ENCODE data around the gene TCF3. TPM values are rescaled to one million over a fixed set of nuclear protein-coding genes. Genes with fewer than 3 reads are reported as not detected.

TCF3 gene
- total and polyA plus RNA-seq, 5 donors, result 15.3 to 23.6 (median 22.2) TPM

DNA sequence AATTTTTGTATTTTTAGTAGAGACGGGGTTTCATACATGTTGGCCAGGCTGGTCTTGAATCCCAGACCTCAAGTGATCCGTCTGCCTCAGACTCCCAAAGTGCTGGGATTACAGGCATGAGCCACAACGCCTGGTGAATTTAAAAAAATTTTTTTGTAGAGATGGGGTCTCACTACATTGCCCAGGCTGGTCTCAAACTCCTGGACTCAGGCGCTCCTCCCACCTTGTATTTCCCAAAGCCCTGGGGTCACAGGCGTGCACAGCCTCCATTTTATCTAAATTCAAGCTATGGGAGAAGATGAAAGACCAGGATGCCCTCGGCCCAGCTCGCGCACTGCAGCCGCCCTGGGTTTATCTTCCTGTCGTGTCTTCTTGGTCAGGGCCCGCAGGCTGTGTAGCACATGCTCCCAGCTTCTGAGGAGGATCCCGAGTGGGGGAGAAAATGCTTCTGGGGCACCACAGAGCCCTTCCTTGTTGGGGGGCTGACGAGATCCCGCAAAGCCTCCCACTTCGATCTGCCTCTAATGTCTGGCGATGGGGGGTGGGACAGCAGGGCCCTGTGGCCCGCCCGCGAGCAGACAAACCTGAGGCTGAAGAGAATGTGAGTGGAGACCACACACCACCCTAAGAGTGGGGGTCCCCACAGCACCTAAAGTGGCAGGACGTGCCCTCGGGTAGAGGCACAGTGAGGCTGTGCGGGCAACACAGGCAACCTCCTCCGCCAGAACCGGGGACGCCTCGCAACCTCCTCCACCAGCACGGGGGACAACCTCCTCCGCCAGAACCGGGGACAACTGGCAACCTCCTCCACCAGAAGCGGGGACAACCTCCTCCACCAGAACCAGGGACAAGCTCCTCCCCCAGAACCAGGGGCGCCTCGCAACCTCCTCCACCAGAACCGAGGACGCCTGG is 15.8 kb downstream of the TCF3 start:
- 96% methylated on average over 34 of the region's 34 CpGs for WGBS

DNA sequence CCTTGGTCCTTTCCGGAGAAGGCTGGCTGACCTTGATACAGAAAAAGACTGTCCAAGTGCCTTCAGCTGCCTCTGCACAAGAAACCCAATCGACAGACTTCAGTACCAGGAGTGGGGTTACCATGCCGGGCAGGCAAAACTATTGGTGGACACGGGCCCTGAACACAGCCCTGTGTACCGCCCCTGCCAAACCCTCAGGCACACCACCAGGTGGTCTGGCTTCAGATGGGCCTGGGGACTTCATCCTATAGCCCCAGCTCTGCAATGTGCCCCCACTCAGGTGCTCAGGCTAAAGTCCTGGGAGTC is 17.5 kb downstream of the TCF3 start:
- intact Hi-C loops (cut with DNase I), result no loop called here
- DNase-seq (no peak), ATAC-seq (no peak)
- Histone ChIP-seq H3K27ac (ENCODE audit: low read length) (no peak overlapping the region), H3K4me3 (ENCODE audit: low read length) (no peak overlapping the region), H3K9me3 (ENCODE audit: control insufficient read depth, low read length) (no peaks in the 10 kb centered on the region), H3K4me1 (ENCODE audit: control insufficient read depth, insufficient read depth, low read length) (no peaks in the 10 kb centered on the region), H3K27me3 (ENCODE audit: control insufficient read depth, insufficient read depth) (no peaks in the 10 kb centered on the region)
- 99% methylated on average over 5 of the region's 5 CpGs for WGBS

More for the DNA sequence above, 15.8 kb downstream of the TCF3 start:
- H3K4me1 ChIP-seq (ENCODE audit: control insufficient read depth, insufficient read depth, low read length), result no peaks in the 10 kb centered on the region
- intact Hi-C loops (cut with DNase I), result no loop called here
- no peak for ATAC-seq
- peak in 1 of 3 donors; percentile 33 for DNase-seq
- H3K4me3 ChIP-seq (ENCODE audit: low read length), result no peak overlapping the region
- H3K27me3 ChIP-seq (ENCODE audit: control insufficient read depth, insufficient read depth), result no peaks in the 10 kb centered on the region
- H3K9me3 ChIP-seq (ENCODE audit: control insufficient read depth, low read length), result no peaks in the 10 kb centered on the region
- H3K27ac ChIP-seq (ENCODE audit: low read length), result no peak overlapping the region

GRCh38 chr19:1634242-1634937 is 18.0 kb downstream of the TCF3 start:
- DNase-seq (peak in 2 of 3 donors; percentile 17 to 21), ATAC-seq (no peak)
- no peaks in the 10 kb centered on the region for H3K9me3 ChIP-seq (ENCODE audit: control insufficient read depth, low read length)
- no peaks in the 10 kb centered on the region for H3K27me3 ChIP-seq (ENCODE audit: control insufficient read depth, insufficient read depth)
- no peaks in the 10 kb centered on the region for H3K4me1 ChIP-seq (ENCODE audit: control insufficient read depth, insufficient read depth, low read length)
- 94% methylated on average over 19 of the region's 19 CpGs for WGBS
- intact Hi-C loops (cut with DNase I), result no loop called here
- no peak overlapping the region for H3K4me3 ChIP-seq (ENCODE audit: low read length)
- no peak overlapping the region for H3K27ac ChIP-seq (ENCODE audit: low read length)

DNA sequence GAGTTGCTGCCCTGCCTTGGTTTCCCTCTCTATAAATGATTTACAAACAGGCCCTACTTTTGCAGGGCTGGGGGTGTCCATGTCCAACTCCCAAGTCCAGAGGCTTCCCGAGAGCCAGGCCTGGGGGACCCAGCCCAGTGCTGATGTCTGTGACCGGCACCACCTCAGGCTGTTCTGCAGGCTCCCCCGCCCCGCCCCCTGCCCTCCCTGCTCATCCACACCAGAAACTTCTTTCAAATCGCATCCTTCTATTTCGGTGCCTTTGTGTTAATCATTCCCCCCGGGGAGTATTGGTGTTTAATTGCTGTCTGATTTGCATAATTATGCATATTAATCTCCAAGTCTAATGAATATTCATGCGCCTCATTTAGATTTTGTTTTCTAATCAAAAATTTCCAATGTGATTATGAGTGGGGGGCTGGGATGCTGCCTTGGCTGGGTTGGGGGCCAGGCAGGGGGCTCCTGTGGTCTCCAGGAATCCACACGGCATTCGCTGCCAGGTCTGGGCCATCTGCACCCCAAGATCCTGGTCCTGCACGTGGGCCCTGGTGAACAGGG is 19.1 kb downstream of the TCF3 start:
- intact Hi-C loops (cut with DNase I), result no loop called here
- H3K4me3 ChIP-seq (ENCODE audit: low read length), result no peak overlapping the region
- no peaks in the 10 kb centered on the region for H3K9me3 ChIP-seq (ENCODE audit: control insufficient read depth, low read length)
- DNase-seq, result peak in 2 of 3 donors; percentile 34 to 39
- H3K27ac ChIP-seq (ENCODE audit: low read length), result no peak overlapping the region
- 91% methylated on average over 11 of the region's 11 CpGs for WGBS
- no peak for ATAC-seq
- no peaks in the 10 kb centered on the region for H3K4me1 ChIP-seq (ENCODE audit: control insufficient read depth, insufficient read depth, low read length)
- H3K27me3 ChIP-seq (ENCODE audit: control insufficient read depth, insufficient read depth), result no peaks in the 10 kb centered on the region

GRCh38 chr19:1632462-1633268 is 19.8 kb downstream of the TCF3 start:
- ATAC-seq, result no peak
- intact Hi-C loops (cut with DNase I), result no loop called here

DNA sequence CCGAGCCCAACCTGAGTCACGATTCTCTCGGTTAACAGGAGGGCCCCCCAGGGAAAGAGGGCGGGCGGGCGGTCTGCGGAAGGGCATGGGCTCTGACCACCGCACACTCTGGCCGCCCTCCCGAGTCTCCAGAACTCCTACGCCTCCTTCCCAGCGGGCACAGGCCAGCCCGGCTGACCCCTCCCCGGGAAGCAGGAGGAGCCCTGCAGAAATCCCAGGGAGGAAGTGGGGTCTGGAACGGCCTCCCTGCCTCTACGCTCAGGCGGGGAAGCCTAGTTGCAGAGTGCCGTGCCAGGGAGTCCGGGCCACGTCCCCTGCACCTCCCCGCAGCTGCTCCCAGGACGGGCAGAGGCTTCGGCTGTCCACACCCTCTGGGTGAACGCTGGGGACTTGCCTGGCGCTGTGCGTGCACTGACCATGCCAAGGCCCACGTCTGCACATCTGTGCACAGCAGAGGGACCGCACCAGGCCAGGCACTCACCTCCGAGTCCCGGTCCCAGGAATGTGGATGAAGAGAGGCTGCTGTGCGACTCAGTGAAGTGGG is 20.8 kb downstream of the TCF3 start:
- no peak for ATAC-seq
- no peak overlapping the region for H3K27ac ChIP-seq (ENCODE audit: low read length)
- no peaks in the 10 kb centered on the region for H3K27me3 ChIP-seq (ENCODE audit: control insufficient read depth, insufficient read depth)
- intact Hi-C loops (cut with DNase I), result no loop called here
- DNase-seq, result peak in 2 of 3 donors; percentile 37 to 52
- H3K4me3 ChIP-seq (ENCODE audit: low read length), result no peak overlapping the region
- WGBS, result 90% methylated on average over 31 of the region's 31 CpGs
- no peaks in the 10 kb centered on the region for H3K4me1 ChIP-seq (ENCODE audit: control insufficient read depth, insufficient read depth, low read length)
- H3K9me3 ChIP-seq (ENCODE audit: control insufficient read depth, low read length), result no peaks in the 10 kb centered on the region

More at GRCh38 chr19:1632462-1633268, 19.8 kb downstream of the TCF3 start:
- H3K4me1 ChIP-seq (ENCODE audit: control insufficient read depth, insufficient read depth, low read length), result no peaks in the 10 kb centered on the region
- H3K27ac ChIP-seq (ENCODE audit: low read length), result no peak overlapping the region
- no peak overlapping the region for H3K4me3 ChIP-seq (ENCODE audit: low read length)
- no peaks in the 10 kb centered on the region for H3K9me3 ChIP-seq (ENCODE audit: control insufficient read depth, low read length)
- WGBS, result 90% methylated on average over 26 of the region's 26 CpGs
- no peaks in the 10 kb centered on the region for H3K27me3 ChIP-seq (ENCODE audit: control insufficient read depth, insufficient read depth)
- DNase-seq, result peak in 2 of 3 donors; percentile 30 to 43

- no peak for ATAC-seq
- H3K27me3 ChIP-seq (ENCODE audit: control insufficient read depth, insufficient read depth), result no peaks in the 10 kb centered on the region
- WGBS, result 93% methylated on average over 17 of the region's 17 CpGs
- intact Hi-C loops (cut with DNase I), result no loop called here
- peak in 2 of 3 donors; percentile 41 to 51 for DNase-seq
- no peaks in the 10 kb centered on the region for H3K9me3 ChIP-seq (ENCODE audit: control insufficient read depth, low read length)
- no peak overlapping the region for H3K27ac ChIP-seq (ENCODE audit: low read length)
- no peak overlapping the region for H3K4me3 ChIP-seq (ENCODE audit: low read length)
- H3K4me1 ChIP-seq (ENCODE audit: control insufficient read depth, insufficient read depth, low read length), result no peaks in the 10 kb centered on the region
Observed at GRCh38 chr19:1630811-1631210, 21.6 kb downstream of the TCF3 start.

- H3K4me1 ChIP-seq (ENCODE audit: control insufficient read depth, insufficient read depth, low read length), result no peaks in the 10 kb centered on the region
- intact Hi-C loops (cut with DNase I), result no loop called here
- no peak for ATAC-seq
- H3K9me3 ChIP-seq (ENCODE audit: control insufficient read depth, low read length), result no peaks in the 10 kb centered on the region
- no peak overlapping the region for H3K4me3 ChIP-seq (ENCODE audit: low read length)
- WGBS, result 88% methylated on average over 20 of the region's 20 CpGs
- H3K27me3 ChIP-seq (ENCODE audit: control insufficient read depth, insufficient read depth), result no peaks in the 10 kb centered on the region
- no peak overlapping the region for H3K27ac ChIP-seq (ENCODE audit: low read length)
- DNase-seq, result peak in 2 of 3 donors; percentile 24 to 55
Observed at GRCh38 chr19:1630012-1630411, 22.4 kb downstream of the TCF3 start.

- intact Hi-C loops (cut with DNase I), result loop anchor here in 1 of 4 donors (10.0 kb wide), 1 partner anchor 135 kb away; no protein-coding TSS in a partner anchor
- no peak overlapping the region for H3K4me3 ChIP-seq (ENCODE audit: low read length)
- no peak overlapping the region for H3K27ac ChIP-seq (ENCODE audit: low read length)
- ATAC-seq (no peak), DNase-seq (peak in 2 of 3 donors; percentile 24 to 30)
- H3K27me3 ChIP-seq (ENCODE audit: control insufficient read depth, insufficient read depth), result no peaks in the 10 kb centered on the region
- H3K9me3 ChIP-seq (ENCODE audit: control insufficient read depth, low read length), result no peaks in the 10 kb centered on the region
- WGBS, result 98% methylated on average over 24 of the region's 24 CpGs
- no peaks in the 10 kb centered on the region for H3K4me1 ChIP-seq (ENCODE audit: control insufficient read depth, insufficient read depth, low read length)
Observed at GRCh38 chr19:1629256-1629808, 23.1 kb downstream of the TCF3 start.

DNA sequence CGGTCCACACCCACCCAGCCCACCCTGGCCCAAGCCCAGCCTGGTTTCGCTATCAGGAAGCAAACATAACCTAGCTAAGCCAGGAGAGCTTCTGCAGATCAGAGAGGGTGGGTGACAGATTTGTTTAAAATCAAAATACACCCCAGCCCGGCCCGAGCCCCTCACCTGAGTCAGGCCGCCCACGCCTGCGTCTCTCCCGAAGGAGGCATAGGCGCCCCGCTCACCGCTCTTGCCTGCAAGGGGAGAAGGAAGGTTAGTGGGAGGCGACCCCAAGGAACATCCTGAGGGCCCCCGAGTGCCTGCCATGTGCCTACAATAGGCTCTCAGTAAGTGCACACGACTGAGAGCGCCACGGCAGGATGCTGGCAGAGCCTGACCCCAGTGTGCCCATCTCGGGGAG is 25.2 kb downstream of the TCF3 start:
- 95% methylated on average over 17 of the region's 17 CpGs for WGBS
- peak in 2 of 3 donors; percentile 35 to 38 for DNase-seq
- H3K27ac ChIP-seq (ENCODE audit: low read length), result no peak overlapping the region
- no peaks in the 10 kb centered on the region for H3K27me3 ChIP-seq (ENCODE audit: control insufficient read depth, insufficient read depth)
- intact Hi-C loops (cut with DNase I), result loop anchor here in 1 of 4 donors (10.0 kb wide), 1 partner anchor 138 kb away; no protein-coding TSS in a partner anchor
- no peak for ATAC-seq
- no peak overlapping the region for H3K4me3 ChIP-seq (ENCODE audit: low read length)
- H3K9me3 ChIP-seq (ENCODE audit: control insufficient read depth, low read length), result no peaks in the 10 kb centered on the region
- no peaks in the 10 kb centered on the region for H3K4me1 ChIP-seq (ENCODE audit: control insufficient read depth, insufficient read depth, low read length)

All from right cardiac atrium (tissue), 5 donors.